HTERT RPE-1 (cell line): ENCODE results near the gene VCAN.

ENCODE experiments used
- in situ Hi-C: fragments of 300-500 bp; cut with MboI; formaldehyde crosslinking; loops from 4 replicates; pipeline ENCODE4 v1.14.3; 2020; ENCODE audit warnings: low sequenced_read_pairs

Gene VCAN

GRCh38 chr5:83527722-83528438 lies 56.3 kb downstream of the VCAN start:
- in situ Hi-C loops, result no loop called here

GRCh38 chr5:83528439-83528769 lies 56.9 kb downstream of the VCAN start:
- in situ Hi-C loops, result no loop called here

- in situ Hi-C loops, result no loop called here
These were observed 58.6 kb downstream of the VCAN start for GRCh38 chr5:83530193-83530592.

DNA sequence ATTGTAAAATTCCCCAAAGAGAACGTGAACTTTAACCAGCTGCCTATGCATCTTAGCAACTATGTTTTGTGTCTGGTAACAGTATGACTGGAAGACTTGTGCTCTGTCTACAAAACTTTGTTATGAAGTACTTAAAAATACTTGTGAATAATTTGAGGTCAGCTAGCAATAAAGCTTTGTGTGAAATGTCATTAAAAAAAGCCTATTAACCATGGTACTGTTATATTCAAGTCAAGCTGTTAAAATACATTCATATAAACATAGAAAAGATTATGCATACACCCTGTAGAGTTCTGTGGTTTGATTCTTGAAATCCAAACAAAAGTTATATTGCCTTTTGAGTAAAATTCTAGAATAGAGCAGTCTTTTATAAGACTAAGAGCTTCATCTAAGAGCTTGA lies 60.1 kb downstream of the VCAN start:
- in situ Hi-C loops, result no loop called here

DNA sequence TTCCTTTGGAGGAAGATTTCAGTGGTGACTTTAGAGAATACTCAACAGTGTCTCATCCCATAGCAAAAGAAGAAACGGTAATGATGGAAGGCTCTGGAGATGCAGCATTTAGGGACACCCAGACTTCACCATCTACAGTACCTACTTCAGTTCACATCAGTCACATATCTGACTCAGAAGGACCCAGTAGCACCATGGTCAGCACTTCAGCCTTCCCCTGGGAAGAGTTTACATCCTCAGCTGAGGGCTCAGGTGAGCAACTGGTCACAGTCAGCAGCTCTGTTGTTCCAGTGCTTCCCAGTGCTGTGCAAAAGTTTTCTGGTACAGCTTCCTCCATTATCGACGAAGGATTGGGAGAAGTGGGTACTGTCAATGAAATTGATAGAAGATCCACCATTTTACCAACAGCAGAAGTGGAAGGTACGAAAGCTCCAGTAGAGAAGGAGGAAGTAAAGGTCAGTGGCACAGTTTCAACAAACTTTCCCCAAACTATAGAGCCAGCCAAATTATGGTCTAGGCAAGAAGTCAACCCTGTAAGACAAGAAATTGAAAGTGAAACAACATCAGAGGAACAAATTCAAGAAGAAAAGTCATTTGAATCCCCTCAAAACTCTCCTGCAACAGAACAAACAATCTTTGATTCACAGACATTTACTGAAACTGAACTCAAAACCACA lies 67.4 kb downstream of the VCAN start:
- in situ Hi-C loops, result no loop called here

DNA sequence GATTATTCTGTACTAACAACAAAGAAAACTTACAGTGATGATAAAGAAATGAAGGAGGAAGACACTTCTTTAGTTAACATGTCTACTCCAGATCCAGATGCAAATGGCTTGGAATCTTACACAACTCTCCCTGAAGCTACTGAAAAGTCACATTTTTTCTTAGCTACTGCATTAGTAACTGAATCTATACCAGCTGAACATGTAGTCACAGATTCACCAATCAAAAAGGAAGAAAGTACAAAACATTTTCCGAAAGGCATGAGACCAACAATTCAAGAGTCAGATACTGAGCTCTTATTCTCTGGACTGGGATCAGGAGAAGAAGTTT lies 67.9 kb downstream of the VCAN start:
- in situ Hi-C loops, result no loop called here

DNA sequence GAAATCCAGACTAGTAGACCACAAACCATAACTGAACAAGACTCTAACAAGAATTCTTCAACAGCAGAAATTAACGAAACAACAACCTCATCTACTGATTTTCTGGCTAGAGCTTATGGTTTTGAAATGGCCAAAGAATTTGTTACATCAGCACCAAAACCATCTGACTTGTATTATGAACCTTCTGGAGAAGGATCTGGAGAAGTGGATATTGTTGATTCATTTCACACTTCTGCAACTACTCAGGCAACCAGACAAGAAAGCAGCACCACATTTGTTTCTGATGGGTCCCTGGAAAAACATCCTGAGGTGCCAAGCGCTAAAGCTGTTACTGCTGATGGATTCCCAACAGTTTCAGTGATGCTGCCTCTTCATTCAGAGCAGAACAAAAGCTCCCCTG lies 68.6 kb downstream of the VCAN start:
- in situ Hi-C loops, result no loop called here

DNA sequence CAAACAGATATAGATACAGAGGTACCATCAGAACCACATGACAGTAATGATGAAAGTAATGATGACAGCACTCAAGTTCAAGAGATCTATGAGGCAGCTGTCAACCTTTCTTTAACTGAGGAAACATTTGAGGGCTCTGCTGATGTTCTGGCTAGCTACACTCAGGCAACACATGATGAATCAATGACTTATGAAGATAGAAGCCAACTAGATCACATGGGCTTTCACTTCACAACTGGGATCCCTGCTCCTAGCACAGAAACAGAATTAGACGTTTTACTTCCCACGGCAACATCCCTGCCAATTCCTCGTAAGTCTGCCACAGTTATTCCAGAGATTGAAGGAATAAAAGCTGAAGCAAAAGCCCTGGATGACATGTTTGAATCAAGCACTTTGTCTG lies 69.2 kb downstream of the VCAN start:
- in situ Hi-C loops, result no loop called here

DNA sequence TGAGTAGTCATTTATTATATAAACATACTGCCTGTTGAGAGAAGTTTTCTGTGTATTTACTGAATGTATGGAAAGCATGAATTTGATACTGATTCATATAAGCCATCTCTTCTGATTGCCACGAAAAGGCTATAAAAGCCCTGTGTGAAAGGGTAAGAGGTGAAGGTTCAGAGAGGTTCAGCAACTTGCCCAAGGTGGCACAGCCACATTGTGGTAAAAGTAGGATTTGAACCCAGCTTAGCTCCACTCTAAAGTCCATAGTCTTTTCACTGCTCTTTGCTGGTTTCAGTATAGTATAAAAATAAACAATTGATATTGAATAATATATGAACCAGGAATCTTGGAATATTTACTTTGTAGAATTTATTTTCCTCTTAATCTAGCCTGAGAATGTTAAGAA lies 71.3 kb downstream of the VCAN start:
- in situ Hi-C loops, result no loop called here

DNA sequence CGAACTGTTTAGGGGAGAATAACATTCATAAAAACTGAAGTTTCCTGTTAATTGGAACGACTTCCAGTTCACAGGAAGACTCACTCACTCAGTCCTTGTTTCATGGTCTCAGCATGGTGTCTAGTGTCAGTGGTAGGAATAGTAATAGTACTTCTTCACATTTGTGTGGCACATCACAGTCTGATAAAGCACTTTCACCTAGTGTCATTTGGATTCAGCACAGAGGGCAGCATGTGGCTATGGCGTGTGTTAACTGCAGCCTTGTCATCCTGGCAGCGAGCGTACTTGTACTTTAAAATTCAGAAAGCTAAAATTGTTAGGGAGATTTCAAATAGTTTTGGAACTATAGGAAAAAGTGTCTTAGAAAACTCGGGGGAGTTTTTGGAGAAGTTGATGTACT lies 72.4 kb downstream of the VCAN start:
- in situ Hi-C loops, result no loop called here

DNA sequence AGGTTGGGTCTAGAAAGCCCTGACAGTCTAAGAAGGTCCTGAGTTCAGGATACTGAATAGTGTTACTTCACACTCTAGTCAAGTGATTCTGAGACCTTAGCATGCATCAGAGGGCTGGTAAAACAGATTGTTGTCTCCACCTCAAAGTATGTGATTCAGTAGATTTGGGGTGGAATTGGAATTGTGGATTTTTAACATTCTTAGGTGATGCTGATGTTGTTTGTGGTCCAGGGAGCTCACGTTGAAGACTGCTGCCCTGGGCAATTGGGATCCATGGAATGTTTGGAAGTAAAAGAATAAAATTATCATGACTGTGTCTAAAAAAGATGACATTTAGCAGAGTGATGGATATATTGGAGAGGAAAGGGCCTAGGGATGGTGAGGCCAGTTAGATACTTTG lies 75.6 kb downstream of the VCAN start:
- in situ Hi-C loops, result no loop called here

DNA sequence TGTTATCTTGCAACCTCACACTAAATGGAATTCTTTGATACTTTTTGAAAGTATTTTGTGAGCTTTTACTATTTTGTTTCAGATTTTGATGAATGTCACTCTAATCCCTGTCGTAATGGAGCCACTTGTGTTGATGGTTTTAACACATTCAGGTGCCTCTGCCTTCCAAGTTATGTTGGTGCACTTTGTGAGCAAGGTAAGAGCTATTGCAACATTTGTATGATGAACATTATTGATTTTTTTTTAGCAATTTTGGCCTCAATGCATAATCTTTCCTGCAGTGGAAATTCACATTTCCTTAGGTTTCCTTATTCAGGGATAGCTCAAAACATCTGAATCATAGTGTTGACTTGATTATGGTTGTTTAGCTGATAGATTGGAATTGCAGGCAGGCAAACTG lies 76.3 kb downstream of the VCAN start:
- in situ Hi-C loops, result no loop called here

DNA sequence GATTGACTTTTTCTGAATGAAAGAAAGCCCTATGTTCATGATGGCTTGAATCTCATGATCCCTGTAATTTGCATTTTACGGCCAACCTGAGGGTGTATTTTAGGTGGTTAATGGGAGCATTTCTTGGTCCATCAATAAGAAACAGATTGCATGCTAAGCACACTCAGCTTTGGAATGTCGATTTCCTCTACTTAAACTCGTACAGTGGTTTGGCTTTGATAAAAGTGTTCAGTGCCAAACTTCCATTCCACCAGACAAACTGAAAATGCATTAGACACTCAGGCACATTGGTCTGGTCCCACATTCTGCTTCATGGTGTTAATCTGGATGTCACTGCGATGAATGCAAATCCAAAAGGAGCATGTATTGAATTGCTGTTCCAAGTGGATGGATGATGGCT lies 77.0 kb downstream of the VCAN start:
- in situ Hi-C loops, result no loop called here

GRCh38 chr5:83549076-83549475 lies 77.5 kb downstream of the VCAN start:
- in situ Hi-C loops, result no loop called here

- in situ Hi-C loops, result no loop called here
These were observed 78.1 kb downstream of the VCAN start for GRCh38 chr5:83549674-83550073.

DNA sequence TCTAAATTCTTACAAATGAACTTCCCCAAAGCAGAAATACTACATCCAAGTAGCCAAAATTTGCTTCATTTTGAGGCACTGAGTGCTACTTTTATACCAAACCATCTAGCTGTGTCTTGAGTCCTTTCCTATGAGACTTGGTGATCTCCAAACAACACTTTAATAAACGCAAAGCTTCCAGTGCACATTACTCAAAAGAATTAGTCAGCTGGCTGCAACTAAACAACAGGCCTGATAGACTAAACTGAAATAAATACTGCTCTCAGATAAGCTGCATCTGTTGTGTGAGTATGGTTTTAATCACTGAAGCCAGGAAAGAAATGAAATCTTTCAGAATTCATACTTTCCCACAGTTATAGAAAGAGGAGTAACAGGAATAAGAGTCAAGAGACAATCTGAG lies 80.3 kb downstream of the VCAN start:
- in situ Hi-C loops, result no loop called here

DNA sequence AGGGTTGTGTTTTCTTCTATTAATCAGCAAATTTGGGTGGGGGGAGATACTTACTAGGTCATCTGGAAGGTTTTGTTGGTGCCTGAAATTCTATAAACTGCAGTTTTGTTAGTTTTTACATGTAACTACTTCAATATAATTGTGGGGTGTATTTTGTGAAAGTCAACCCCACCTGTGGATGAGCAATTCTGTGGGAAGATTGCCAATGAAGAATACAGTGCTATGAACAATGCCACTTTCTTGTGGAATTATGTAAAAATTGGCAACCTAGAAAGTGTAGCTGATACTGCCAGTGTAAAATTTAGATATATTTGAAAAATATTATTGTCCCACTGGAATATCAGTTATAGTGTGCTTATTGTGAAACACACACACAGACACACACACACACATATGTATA lies 80.7 kb downstream of the VCAN start:
- in situ Hi-C loops, result no loop called here

GRCh38 chr5:83553000-83553486 lies 81.5 kb downstream of the VCAN start:
- in situ Hi-C loops, result no loop called here

GRCh38 chr5:83554133-83554532 lies 82.6 kb downstream of the VCAN start:
- in situ Hi-C loops, result no loop called here

- in situ Hi-C loops, result no loop called here
These were observed 83.1 kb downstream of the VCAN start for GRCh38 chr5:83554686-83555085.

GRCh38 chr5:83555263-83555662 lies 83.7 kb downstream of the VCAN start:
- in situ Hi-C loops, result no loop called here

- in situ Hi-C loops, result no loop called here
These were observed 84.6 kb downstream of the VCAN start for GRCh38 chr5:83556190-83556589.
